Measurements from ENCODE around the gene PKD1. TPM values are rescaled to one million over a fixed set of nuclear protein-coding genes. Genes with fewer than 3 reads are reported as not detected.
"Not testable (repeated sequence)": the region's sequence is repeated elsewhere in the genome, so short reads cannot be mapped to it uniquely, and the experiment has no call there.

PKD1 gene
- total RNA-seq, 1 donor, result 125 TPM

- DNase-seq (ENCODE audit: low read depth in 2 of 3, low spot score in 2 of 3), result no peak
Observed at GRCh38 chr16:2152695-2153506, 17.2 kb upstream of the PKD1 start.

DNA sequence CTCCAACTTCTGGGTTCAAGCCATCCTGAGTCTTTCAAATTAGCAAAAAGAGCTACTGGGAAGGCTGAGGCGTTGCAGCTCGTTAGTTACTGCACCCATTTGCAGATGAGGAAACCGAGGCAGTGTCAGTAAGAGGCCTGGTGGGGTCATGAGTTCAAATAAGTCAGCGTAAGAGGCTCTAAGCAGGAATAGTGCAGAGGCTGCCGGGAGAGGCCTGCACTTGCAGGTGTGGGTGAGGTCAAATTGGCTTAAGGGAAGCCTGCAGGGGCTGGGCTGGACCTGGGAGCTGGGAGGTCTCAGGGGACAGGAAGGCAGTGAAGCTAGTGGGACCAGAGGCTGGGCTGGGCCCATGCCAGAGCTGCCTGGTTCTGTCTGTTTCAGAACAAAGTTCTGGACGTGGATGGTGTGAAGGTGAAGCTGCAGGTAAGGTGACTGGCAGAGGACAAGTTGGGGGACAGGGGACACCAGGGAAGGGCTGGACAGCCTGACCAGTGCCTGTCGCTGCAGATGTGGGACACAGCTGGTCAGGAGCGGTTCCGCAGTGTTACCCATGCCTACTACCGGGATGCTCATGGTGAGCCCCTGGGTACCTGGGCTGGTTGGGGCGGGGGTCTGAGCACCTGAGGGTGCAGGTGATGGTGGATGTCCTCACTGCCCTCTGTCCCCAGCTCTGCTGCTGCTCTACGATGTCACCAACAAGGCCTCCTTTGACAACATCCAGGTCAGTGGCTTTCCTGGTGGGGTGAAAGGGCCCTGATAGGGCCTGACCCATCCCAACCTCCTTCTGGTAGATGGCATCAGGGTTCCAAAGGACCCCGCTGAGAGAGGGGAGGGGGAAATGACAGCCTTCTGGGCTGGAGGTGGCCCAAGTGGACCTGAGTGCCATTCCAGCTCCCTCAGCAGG lies 15.7 kb upstream of the PKD1 start:
- no peak for DNase-seq (ENCODE audit: low read depth in 2 of 3, low spot score in 2 of 3)

DNA sequence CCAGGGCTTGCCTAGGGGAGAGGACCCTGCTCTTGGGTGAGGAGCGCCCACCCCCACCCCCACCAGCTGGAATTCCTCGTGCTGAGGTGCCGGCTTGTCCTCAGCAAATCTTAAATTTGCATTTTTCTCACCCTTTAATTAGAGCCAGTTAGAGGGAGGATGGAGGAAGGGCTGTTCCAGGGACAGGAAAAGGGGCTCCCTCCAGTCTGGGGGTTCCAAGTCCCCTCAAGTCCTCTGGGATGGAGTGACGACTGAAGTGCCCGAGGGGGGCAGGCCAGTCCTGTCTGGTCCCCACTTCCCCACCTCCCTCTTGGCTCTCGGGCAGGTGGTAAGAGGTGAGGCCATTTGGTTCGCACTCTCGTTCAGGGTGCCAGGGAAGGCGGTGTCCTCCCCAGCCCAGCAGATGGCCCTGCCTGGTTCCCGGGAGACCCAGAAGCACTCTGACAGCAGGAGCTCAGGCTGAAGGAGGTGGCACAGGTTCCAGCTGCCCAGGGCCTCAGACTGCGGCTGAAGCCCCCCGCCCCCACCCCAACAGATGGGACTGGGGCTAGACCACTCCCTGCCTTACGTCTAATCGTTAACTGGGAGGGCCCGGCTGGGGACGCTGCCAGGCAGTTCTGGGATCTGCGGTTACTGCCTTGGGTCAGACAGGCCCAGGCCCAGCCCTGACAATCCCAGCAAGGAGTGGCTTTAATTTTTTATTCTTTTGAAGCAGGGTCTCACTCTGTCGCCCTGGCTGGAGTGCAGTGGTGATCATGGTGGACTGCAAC lies 14.9 kb upstream of the PKD1 start:
- no peak for DNase-seq (ENCODE audit: low read depth in 2 of 3, low spot score in 2 of 3)

GRCh38 chr16:2149630-2150417 lies 14.1 kb upstream of the PKD1 start:
- no peak for DNase-seq (ENCODE audit: low read depth in 2 of 3, low spot score in 2 of 3)

DNA sequence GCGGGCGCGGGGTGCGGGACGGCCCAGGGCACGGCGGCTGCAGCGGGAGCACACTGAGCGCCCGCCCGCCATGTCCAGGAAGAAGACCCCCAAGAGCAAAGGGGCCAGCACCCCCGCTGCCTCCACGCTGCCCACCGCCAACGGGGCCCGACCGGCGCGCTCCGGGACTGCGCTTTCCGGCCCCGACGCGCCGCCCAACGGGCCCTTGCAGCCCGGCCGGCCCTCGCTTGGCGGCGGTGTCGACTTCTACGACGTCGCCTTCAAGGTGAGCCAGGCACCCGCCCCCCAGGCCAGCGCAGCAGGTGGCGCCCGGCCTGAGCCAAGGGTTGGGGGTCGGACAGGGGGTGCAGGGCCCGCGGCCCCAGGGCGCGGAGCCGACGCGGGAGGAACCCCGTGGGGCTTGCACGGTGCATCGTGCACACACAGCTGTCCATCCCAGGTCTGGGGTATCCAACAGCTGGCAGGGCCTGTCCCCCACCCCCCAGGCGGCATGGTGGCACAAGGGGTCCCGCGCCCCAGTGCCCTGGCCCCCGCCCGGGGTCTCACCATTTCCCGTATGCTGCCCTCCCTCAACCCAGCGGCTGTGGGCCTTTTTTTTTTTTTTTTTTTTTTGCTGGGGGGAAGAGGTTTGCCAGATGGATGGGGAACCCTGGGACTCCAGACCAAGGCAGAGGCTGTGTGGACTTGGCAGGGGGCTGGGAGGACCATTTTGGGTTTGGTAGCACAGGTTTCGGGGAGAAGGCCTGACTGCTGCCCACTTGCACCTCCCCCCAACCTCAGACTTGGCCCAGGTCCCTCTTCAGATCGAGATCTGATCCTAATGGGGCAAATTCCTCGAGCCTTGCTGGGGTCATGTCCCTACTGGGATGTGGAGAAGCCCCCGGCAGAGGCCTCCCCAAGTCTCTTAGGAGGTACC lies 13.3 kb upstream of the PKD1 start:
- no peak for DNase-seq (ENCODE audit: low read depth in 2 of 3, low spot score in 2 of 3)

DNA sequence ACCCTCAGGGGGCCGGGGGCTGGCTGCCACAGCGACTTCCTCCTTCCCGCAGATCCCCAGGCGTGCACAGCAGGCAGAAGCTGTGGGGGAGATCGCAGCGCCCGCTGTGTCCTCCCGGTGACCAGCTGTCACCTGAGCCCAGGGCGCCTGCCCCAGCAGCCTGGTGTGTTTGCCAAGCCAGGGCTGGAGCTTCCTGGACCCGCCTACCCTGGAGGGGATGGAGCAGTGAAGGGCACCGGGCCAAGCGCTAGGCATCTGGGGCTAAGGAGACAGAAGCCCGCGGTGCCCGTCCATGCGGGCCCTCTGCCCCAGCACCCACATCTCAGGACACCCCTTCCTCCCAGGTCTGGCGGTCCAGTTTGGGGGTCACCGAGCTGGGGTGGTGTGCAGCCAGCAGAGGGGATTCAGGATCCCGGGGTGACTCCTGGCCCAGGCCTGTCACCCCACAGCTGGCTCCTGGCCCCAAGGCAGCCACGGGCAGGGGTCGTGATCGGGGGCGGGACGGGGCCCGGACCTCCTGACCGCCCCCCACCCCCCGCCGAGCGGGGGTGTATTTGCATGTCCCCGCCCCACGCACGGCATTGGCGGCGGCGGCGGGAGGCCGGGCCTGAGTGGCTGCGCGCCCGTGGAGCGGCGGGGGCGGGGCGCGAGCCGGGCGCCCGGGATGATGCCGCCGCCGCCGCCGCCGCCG lies 12.4 kb upstream of the PKD1 start, which contains the start of gene RAB26:
Gene RAB26, plus strand, starts transcription at position 645 of the 691 bp plus-strand sequence. CDS start 159 bp downstream, outside the sequence.
- DNase-seq (ENCODE audit: low read depth in 2 of 3, low spot score in 2 of 3), result peak in 2 of 3 donors; percentile 56

GRCh38 chr16:2147378-2147777 lies 11.7 kb upstream of the PKD1 start:
- DNase-seq (ENCODE audit: low read depth in 2 of 3, low spot score in 2 of 3), result no peak

DNA sequence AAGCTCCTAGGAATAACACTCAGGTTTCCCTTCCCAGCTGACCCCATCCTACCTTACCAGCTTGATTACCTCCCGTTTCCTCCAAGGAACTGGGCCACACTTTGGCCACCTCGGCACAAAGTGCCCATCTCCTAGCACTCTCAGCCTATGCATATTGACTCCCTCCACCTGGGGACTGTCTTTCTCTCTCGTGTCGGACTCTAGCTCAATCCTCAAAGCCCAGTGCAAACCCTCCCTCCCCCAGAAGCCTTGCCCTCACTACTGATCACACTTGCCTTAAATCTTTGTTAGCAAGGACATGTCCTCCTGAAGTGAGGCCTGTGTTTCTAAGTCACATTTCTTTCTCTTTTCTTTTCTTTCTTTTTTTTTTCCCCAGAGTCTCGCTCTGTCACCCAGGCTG lies 10.1 kb upstream of the PKD1 start:
- no peak for DNase-seq (ENCODE audit: low read depth in 2 of 3, low spot score in 2 of 3)

DNA sequence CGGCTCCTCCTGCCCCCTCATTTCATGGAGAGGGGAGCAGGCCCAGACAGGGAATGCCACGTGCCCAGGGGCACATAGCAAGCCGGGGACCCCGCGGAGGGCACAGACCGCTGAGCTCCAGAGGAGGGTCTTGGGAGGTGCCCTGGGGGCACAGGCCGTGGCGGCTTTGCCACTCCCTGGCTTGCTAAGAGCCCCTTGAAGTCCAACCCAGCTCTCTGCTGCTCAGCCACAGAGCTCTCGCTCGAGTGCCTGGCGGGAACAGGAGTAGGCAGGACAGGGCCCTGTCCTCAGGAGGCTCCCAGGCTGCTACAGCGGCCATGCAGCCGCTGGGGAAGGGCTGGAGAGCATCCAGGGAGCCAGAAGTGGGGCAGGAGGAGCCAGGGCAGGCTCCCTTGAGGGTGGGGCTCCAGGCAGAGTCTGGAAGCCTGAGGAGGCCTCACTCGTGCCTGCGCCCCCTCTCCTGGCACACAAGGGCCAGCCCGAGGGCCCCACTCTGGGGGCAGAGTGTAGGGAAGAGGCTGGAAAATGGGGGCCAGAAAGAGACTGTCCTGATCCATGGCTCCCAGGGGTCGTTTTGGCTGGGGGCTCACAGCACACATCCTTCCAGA lies 8.3 kb upstream of the PKD1 start:
- DNase-seq (ENCODE audit: low read depth in 2 of 3, low spot score in 2 of 3), result no peak

GRCh38 chr16:2142942-2143877 lies 7.5 kb upstream of the PKD1 start:
- DNase-seq (ENCODE audit: low read depth in 2 of 3, low spot score in 2 of 3), result no peak

GRCh38 chr16:2135071-2135470 lies 627 bp downstream of the PKD1 start:
- not testable (repeated sequence) for DNase-seq (ENCODE audit: low read depth in 2 of 3, low spot score in 2 of 3)

GRCh38 chr16:2133797-2134196 lies 1.9 kb downstream of the PKD1 start:
- DNase-seq (ENCODE audit: low read depth in 2 of 3, low spot score in 2 of 3), result not testable (repeated sequence)

- not testable (repeated sequence) for DNase-seq (ENCODE audit: low read depth in 2 of 3, low spot score in 2 of 3)
Observed at GRCh38 chr16:2129890-2130447, 5.7 kb downstream of the PKD1 start.

- DNase-seq (ENCODE audit: low read depth in 2 of 3, low spot score in 2 of 3), result not testable (repeated sequence)
Observed at GRCh38 chr16:2129251-2129650, 6.4 kb downstream of the PKD1 start.

DNA sequence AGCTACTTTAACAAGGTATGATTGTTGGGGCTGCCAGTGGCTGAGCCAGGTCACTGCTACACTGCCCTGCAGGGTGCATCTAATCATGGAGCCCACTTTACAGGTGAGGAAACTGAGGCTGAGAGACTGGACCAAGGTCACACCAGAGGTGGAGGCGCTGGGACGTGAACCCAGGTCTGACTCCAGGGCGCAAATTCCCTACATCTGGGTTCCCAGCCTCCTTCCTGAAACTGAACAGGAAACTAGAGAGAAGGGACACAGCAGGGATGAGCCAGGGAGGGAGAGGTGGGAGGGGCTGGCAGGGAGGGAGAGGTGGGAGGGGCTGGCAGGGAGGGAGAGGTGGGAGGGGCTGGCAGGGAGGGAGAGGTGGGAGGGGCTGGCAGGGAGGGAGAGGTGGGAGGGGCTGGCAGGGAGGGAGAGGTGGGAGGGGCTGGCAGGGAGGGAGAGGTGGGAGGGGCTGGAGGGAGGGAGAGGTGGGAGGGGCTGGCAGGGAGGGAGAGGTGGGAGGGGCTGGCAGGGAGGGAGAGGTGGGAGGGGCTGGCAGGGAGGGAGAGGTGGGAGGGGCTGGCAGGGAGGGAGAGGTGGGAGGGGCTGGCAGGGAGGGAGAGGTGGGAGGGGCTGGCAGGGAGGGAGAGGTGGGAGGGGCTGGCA lies 7.9 kb downstream of the PKD1 start:
- not testable (repeated sequence) for DNase-seq (ENCODE audit: low read depth in 2 of 3, low spot score in 2 of 3)

Measured in hematopoietic multipotent progenitor cell (in vitro differentiated cells).